ENCODE measurements around the gene GNAT1. TPM values are rescaled to one million over a fixed set of nuclear protein-coding genes. Genes with fewer than 3 reads are reported as not detected.

Gene GNAT1
- total RNA-seq, 1 experiment from 2014 or later: not detected

GRCh38 chr3:50162034-50162883 is 29.2 kb upstream of the GNAT1 start:
- no peak for DNase-seq (ENCODE audit: low read depth)

DNA sequence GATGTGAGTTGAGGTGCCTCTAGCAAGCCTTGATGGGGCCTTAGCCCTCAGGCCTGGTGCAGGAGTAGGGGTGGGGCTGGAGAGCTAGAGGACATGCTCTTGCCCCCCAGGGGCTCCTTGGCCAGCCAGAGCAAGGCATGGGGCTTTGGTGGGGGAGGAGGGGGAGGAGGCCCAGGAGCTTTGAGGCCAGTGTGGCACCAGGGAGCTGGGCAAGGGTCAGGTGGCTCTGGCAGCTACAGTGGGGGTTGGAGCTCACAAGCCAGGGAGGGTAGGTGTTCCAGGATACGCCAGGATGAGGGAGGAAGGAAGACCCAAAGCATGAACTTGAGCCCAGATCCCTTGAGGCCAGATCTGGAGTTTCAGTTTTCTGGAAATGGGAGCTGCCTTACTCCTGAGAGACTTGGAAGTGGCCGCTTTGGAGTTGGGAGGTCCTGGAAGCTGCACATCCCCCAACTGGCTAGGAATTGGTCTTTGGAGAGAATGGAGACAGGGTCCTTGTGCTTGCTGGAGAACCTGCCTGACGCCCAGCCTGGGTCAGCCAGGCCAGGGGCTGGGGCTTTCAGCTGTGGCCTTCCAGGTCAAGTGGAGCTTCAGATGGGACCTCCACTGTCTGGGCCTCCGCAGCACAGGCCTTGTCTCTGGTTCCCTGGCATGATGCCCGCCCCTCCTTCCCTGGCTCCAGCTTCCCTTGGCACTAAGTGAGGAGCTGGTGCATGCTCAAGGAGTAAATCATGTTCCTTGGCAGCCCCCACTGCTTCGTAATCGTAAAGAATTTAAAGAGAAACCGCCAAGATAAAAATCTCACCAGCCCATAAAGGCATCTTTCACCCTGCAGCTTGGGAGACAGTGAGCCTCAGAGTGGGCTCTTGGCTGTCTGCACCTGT is 27.6 kb upstream of the GNAT1 start:
- DNase-seq (ENCODE audit: low read depth): peak; percentile 89

DNA sequence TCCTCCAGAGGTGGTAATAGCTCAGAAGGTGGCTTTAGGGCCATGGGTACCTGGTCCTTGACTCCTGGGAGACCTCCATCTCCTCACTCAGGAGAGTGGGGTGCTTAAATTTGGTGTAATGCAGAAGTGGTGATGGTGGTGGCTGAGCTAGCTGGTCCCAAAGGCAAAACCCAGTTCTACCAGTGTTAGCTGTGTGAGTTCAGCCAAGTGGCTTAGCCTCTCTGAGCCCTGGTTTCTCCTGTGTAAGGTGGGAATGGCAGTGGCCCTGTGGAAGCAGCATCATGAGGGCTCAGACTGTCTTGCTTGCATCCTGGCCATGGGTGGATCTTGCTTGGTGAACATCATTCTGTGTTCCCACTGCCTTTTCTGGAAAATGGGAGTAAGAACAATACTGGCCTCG is 26.9 kb upstream of the GNAT1 start:
- no peak for DNase-seq (ENCODE audit: low read depth)

- DNase-seq (ENCODE audit: low read depth): no peak
Measured at GRCh38 chr3:50164984-50165909, 26.2 kb upstream of the GNAT1 start.

DNA sequence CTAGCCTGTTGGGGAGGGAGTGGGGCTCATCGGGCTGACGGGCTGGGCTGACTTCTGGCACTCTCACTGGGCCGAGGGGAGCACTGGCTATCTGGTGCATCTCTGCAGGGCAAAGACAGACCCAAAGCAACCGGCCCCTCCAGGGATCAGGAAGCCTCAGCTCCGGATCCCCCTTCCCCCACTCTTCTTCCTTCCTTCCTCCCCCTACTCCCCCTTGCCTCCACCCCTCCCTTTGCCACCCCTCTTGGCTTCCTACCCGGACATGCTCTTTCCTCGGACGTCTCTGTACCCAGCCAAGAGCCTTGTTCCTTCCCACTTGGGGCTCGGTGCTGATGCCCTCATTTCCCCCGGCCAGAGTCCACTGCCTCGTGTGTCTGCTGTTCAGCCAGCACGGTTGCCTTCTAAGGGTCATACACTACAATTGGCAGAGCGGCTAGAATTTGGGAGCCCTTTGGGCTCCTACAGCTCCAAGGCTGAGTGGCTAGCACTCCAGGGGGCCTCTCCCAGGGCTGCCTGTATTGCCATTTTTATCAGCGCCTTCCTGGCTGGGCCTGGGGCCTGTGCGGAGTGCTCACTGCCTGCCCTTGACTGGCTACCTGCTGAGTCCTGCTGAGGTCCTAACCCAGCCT is 25.4 kb upstream of the GNAT1 start:
- no peak for DNase-seq (ENCODE audit: low read depth)

DNA sequence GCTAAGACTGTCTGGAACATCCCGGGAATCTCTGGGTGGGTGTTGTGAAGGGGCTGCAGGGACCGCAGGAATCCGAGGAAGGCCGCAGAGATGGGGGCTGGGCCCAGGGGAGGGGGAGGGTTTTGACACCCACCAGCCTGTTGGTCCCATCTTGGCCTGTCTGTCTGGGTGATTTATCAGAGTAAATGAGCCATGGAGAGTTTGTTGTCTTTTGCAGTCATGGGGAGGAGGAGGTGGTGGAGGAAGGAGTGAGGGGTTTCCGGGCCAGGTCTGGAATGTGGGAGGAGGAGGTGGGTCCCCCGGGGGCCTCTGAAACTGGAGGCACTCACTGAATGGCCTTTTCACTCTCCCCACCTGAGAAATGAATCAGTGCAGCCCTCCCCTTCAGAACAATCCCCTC is 24.8 kb upstream of the GNAT1 start:
- DNase-seq (ENCODE audit: low read depth): peak; percentile 54

DNA sequence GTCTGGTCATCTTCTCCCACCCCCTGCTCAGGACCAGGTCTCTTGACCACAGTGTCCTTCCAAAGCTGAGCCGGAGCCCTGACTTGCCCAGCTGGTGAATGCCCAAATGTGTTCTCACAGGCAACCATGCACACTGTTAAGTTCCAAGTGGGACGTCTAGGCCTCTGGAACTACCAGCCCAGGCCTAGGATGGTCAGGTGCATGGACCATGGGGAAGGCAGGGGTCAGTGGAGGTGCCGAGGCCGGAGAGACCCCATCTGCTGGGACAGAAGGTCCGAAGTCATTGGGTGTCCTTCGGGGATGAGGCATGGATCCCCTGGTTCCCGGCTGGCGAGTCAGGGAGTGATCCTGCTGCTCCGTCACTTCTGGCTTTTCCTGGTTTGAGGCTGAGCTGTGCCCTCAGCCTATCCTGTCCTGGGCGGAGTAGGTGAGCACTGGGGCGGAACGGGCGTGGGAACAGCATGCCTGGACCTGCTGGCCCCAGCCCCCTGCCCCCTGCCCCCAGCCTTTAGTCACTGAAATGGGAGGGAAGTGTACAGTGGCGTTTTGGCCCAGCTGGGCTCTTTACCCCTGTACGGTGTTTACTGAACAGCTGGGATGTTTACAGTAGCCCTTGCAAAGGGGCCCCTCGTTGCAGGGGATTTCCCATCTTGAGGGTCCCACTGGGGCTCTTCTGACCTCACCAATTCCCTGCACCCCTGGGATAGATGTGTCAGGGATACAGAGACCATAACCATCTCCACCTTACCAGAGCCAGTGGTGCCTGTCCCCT is 24.2 kb upstream of the GNAT1 start:
- DNase-seq (ENCODE audit: low read depth): peak; percentile 55

GRCh38 chr3:50167841-50168209 is 23.6 kb upstream of the GNAT1 start:
- DNase-seq (ENCODE audit: low read depth): no peak

DNA sequence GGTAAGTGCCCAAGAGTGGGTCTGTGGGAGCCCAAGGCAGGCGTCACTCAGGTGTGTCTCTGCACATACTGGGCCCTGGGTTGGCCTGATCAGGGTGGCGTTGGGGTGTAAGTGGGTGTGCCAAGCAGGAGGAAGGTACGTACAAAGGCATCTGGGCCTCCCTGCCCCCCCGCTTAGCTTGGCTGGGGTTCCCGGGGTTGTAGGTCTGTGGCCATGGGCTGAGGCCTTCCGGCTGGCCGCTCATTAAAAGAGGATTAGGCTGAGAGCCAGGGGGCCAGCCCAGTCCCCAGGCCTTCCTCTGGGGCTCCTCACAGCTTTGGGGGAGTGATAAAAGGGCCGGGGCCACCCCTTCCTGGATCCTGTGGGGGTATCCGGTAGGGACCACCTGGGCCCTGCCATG is 23.0 kb upstream of the GNAT1 start:
- no peak for DNase-seq (ENCODE audit: low read depth)

DNA sequence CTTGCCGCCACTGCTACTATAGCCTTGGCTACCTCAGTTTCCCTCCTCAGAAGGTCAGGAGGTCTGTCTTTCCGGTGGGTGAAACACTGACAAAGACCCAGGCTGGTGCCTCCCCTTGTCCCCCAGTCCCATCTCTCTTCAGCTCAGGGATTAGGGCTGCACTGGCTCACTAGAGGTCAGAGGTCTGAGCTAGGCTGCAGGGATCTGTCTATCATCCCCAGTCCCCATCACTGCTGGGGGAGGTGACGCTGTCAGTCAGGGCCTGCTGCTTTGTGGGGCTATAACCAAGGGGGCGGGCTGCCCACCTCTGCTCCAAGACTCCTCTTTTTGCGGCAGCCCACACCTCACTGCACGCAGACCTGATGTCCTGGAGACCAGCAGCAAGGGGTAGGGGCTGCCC is 22.6 kb upstream of the GNAT1 start:
- DNase-seq (ENCODE audit: low read depth): no peak

DNA sequence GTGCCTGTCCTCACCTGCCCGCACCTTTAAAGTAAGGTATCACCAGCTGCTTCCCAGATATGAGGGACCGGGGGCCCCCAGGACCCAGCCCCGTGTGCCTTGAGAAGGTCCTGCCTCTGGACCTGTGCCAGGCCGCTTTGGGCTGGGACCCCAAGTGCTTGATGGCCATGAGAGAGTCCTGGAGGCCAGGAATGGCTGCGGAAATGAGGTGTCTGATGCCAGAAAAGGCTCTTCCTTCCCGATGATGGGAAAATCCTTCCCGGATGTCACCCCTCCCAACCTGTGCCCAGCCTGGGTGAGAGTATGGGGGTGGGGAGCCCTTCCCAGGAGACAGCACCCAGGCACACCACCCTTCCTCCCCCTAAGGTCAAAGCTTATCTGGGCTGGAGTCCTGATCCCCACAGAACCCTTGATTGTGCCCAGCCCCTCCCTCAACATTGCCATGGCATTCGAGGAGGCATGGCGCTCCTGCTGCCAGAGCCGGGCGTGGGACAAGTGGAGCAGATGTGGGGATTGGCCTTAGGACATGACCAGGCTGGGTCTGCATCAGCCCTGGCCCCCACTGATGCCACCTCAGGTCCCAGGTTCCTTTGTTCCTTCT is 22.1 kb upstream of the GNAT1 start:
- DNase-seq (ENCODE audit: low read depth): no peak

- no peak for DNase-seq (ENCODE audit: low read depth)
Measured at GRCh38 chr3:50169858-50170257, 21.6 kb upstream of the GNAT1 start.

GRCh38 chr3:50170689-50171088 is 20.7 kb upstream of the GNAT1 start:
- peak; percentile 79 for DNase-seq (ENCODE audit: low read depth)

- DNase-seq (ENCODE audit: low read depth): no peak
Measured at GRCh38 chr3:50171540-50172301, 19.7 kb upstream of the GNAT1 start.

DNA sequence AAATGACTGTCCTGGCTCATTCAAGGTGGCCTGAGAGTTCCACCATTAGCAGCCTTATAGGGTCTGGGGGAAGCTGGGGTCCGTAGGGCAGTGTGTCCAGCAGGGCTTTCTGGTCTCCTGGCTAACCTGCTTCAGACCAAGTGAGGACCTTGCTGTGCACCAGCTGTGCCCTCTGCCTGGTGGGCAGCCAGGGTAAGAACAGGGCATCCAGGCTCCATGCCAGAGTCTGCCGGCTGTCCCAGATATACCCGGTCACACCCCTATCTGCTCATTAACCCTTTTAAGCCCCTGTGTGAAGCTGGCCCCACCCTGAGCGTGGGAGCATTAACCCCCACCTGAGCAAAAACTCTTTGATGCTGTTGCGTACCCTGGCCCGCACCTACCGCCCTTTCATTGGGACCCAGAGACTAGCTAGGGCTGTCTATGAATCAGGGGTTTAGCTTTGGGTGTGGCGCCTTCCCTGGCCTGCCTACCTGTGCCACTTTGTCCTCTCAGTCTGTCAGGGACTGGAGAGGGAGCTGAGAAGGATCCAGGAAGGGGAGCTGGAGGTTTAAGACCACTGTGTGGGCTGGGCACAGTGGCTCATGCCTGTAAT is 18.7 kb upstream of the GNAT1 start:
- DNase-seq (ENCODE audit: low read depth): no peak

DNA sequence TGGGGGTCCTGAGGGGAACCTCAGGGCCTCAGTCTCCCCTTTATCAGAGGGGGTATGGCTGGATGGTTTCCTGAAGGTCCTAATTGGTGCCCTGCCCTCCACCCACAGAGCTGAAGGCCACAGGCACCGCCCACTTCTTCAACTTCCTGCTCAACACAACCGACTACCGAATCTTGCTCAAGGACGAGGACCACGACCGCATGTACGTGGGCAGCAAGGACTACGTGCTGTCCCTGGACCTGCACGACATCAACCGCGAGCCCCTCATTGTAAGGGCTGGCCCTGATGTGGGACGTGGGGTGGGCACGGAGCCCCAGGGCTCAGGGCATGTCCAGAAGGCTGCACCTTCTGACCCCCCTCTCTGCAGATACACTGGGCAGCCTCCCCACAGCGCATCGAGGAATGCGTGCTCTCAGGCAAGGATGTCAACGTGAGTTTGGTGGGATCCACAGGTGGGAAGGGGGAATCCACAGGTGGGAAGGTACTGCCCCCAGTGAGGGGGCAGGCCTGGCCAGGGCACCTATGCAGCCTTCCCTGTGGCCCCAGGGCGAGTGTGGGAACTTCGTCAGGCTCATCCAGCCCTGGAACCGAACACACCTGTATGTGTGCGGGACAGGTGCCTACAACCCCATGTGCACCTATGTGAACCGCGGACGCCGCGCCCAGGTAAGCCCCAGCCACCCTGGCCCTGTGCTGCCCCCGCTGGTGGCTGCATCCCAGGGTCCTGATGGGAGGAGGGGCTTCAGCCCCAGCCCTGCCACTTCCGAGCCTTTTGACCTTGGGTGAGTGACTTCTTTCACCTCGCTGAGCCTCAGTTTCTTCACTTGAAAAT is 17.5 kb upstream of the GNAT1 start:
- no peak for DNase-seq (ENCODE audit: low read depth)

- DNase-seq (ENCODE audit: low read depth): no peak
Measured at GRCh38 chr3:50174517-50174895, 16.9 kb upstream of the GNAT1 start.

DNA sequence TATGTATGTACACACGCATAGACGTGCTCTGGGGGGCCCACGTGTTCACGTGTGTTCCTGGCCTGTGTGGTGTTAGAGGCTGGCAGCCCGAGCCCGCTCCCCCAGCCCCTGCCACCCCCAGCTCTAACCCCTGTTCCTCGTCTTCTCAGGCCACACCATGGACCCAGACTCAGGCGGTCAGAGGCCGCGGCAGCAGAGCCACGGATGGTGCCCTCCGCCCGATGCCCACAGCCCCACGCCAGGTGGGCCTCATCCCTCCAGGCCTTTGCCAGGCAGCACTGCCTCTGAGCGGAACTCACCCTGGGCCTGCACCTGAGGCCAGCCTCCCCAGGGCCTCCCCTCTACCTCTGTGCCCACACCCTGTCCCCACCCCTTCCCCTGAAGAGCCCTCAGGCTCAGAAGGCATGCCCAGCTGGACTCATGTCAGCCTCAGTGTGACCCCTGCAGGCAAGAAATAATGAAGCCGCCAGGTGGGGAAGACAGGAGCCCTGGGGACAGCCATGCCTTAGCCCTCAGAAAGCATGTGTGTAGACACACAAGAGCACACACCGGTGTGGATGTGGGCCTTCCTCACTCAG is 16.4 kb upstream of the GNAT1 start:
- no peak for DNase-seq (ENCODE audit: low read depth)

All from Daoy (cell line).